NCI-H82 treated with DMSO at 0.1 percent for 48 hours (cell line): ENCODE results near the gene HAUS8.
"Not testable (repeated sequence)": the region's sequence is repeated elsewhere in the genome, so short reads cannot be mapped to it uniquely, and the experiment has no call there.

Source experiments
- DNase-seq: peaks from one replicate; lab custom pipeline; 2025; ENCODE audit not compliant: unreplicated experiment; lab: John Stamatoyannopoulos, UW

HAUS8 gene

DNA sequence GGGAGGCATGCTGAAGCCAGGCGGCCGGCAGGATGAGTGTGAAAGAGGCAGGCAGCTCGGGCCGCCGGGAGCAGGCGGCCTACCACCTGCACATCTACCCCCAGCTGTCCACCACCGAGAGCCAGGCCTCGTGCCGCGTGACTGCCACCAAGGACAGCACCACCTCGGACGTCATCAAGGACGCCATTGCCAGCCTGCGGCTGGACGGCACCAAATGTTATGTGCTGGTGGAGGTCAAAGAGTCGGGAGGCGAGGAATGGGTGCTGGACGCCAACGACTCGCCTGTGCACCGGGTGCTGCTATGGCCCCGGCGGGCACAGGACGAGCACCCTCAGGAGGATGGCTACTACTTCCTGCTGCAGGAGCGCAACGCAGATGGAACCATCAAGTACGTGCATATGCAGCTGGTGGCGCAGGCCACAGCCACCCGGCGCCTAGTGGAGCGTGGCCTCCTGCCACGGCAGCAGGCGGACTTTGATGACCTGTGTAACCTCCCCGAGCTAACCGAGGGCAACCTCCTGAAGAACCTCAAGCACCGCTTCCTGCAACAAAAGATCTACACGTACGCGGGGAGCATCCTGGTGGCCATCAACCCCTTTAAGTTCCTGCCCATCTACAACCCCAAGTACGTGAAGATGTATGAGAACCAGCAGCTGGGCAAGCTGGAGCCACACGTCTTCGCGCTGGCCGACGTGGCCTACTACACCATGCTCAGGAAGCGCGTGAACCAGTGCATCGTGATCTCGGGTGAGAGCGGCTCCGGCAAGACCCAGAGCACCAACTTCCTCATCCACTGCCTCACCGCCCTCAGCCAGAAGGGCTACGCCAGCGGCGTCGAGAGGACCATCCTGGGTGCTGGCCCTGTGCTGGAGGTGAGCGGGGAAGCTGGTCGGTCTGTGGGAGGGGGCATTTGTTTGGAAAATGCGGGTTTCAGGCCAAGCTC lies 26.7 kb upstream of the HAUS8 start:
- no peak for DNase-seq

DNA sequence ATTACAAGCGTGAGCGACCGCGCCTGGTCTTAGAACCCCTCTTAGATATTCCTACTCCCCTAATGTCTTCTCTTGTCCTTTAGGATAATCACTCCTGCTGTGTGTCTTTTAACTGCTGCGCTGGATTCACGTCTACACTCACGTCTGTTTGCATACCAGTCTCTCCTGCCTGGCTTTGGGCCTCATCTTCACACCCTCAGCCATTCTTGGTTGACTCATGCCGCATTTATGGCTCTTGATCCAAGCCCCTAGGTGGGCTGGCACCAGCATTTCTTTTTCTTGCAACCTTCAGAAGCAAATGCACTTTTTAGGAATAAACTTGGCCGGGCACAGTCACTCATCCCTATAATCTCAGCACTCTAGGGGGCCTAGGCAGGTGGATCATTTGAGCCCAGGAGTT lies 23.1 kb upstream of the HAUS8 start:
- no peak for DNase-seq

DNA sequence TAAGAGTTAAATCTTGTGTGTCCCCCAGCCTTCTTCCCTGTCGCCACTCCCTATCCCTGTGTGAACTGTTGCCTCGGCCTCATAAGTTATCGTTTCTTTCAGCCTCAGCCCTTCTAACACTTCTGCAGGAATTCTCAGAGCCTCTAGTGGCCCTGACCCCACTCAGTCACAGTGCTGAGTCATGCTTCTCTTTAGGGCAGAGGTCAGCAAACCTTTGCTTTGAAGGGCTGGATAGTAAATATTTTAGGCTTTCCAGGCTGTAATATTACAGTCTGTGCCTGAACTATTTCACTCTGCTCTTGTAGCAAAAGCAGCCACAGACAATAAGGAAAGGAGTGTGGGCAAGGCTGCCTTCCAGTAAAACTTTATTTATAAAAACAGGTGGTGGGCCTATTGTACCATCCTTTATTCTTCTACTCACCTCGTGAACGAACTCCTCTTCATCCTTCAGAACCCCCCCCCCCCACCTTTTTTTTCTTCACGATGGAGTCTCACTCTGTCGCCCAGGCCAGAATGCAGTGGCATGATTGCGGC lies 22.4 kb upstream of the HAUS8 start:
- DNase-seq: no peak

DNA sequence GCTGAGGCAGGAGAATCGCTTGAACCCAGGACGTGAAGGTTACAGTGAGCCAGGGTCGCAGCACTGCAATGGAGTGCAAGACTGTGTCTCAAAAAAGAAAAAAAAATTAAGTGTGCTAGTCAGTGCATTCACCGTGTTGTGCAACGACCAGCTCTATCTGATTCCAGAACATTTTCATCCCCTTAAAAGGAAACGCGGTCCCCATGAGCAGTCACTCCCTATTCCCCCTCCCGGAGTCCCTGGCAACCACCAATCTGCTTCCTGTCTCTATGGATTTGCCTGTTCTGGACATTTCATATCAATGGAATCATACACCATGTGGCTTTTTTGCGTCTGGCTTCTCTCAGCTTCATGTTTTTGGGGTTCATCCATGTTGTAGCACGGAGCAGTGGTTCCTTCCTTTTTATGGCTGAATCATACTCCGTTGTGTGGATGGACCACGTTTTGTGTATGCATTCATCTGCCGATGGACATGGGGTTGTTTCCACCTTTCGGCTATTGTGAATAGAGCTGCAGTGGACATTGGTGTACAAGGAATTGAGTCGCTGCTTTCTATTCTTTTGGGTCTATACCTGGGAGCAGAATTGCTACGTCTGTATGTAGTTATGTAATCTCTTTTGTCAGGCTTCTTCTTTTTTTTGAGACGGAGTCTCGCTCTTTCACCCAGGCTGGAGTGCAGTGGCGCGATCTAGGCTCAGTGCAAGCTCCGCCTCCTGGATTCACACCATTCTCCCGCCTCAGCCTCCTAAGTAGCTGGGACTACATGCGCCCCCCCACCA lies 20.1 kb upstream of the HAUS8 start:
- no peak for DNase-seq

DNA sequence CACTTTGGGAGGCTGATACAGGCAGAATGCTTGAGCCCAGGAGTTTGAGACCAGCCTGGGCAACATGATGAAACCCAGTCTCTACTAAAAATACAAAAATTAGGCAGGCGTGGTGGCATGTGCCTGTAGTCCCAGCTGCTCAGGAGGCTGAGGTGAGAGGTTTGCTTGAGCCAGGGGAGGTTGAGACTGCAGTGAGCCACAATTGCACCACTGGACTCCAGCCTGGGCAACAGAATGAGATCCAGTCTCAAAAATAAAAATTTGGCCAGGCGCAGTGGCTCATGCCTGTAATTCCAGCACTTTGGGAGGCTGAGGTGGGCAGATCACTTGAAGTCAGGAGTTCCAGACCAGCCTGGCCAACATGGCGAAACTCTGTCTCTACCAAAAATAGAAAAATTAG lies 19.4 kb upstream of the HAUS8 start:
- DNase-seq: not testable (repeated sequence)

DNA sequence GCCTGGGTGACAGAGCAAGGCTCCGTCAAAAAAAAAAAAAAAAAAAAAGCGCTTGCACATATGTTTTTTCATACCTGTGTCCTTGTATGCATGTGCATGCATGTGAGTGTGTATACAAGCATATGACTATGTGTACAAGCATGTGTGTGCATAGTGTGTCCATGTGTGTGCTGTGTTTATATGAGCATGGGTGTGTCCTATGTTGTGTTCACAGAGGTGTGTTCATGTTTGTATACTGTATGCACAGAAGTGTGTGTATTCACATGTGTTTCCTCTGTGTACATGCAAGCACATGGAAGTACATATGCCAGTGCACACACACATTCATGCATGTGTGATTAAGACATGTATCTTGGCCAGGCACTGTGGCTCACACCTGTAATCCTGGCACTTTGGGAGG lies 17.4 kb upstream of the HAUS8 start:
- no peak for DNase-seq

DNA sequence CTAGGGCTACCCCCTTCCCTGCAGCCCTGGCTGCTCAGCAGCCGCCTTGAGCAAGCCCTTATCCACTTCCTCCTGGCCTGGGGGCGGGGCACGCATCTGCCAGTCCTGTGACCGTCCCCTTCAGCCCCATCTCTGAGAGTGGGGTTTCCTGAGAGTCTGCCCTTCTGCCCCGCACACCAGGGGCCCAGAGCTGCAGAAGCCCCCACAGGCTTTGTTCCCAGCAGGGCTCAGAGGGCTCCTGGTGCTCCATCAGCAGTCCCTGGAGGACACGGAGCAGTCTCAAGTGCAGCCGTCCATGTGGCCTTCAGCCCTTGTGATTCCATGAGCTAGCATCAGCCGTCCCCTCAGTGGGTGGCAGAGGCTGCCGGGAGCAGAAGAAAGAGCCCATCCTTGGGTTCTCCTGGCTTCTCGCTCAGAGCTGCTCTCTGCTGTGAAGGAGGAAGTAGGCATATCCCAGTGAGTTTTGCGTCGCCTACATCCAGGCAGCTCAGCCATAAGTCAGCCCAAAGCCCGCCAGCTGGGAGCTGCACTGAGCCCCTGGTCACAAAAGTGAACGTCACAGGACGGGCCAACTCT lies 16.6 kb upstream of the HAUS8 start:
- no peak for DNase-seq

DNA sequence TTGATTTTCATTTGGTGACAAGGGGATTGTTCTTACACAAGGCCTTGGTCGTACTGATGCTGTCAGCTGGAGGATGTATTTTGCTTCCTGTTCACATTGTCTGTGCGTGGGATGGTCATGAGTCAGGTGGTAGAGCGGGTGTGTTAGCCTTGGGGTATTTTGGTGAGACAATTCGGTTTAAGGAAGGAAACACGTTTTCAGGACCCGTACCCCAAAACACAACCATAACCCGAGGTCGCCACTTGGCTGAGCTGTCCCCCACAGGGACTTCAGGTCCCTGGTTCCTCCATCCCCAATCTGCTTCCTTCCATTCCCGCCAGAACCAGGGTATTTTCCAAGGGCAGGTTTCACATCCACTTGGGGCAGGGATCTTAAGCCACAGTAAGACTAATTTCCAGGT lies 15.3 kb upstream of the HAUS8 start:
- DNase-seq: no peak

DNA sequence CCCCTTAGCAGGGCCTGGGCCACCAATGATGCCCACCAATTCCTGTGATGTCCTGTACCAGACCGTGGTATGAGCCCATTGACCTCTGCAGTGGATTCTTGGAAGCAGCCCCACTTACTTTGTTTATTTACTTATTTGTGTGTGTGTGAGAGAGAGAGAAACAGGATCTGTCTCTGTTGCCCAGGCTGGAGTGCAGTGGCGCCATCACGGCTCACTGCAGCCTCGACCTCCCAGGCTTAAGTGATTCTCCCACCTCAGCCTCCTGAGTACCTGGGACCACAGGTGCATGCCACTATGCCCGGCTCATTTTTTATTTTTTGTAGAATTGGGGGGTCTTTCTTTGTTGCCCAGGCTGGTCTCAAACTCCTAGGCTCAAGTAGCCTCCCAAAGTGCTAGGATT lies 13.3 kb upstream of the HAUS8 start:
- DNase-seq: no peak

DNA sequence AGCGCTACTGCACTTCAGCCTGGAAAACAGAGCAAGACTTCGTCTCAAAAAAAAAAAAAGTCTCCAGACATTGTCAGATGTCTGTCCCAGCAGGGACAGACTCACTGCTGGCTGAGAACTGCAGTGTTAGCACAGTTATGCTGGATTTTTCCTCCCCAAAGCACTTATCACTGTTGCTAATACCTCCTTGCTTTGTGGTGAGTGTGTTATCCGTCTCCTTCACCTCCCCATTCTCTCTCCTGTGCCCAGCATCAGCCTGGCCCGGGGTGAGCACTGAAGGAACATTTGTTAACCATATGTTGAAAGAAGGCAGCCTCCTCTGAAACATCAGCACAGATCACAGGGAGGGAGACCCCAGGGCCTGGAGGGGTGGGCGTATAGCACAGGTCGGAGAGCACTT lies 11.6 kb upstream of the HAUS8 start:
- DNase-seq: no peak

DNA sequence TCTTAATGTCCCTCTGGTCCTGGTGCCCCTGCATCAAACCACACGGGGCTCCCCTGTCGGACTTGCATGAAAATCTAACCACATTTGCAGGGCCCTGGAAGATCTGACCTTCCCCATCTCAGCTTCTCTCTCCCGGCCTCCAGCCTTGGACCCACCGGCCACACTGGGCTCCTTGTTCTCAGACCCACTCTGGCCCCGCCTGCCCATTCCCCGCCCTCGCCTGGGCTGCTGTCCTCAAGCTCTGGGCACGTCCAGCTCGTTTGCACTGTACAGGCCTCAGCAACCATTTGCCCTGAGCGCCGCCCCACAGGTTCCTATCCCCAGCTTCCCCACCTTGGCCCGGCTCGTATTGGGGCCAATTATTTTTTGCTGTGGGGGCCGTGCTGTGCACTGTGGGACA lies 10.9 kb upstream of the HAUS8 start:
- DNase-seq: no peak

DNA sequence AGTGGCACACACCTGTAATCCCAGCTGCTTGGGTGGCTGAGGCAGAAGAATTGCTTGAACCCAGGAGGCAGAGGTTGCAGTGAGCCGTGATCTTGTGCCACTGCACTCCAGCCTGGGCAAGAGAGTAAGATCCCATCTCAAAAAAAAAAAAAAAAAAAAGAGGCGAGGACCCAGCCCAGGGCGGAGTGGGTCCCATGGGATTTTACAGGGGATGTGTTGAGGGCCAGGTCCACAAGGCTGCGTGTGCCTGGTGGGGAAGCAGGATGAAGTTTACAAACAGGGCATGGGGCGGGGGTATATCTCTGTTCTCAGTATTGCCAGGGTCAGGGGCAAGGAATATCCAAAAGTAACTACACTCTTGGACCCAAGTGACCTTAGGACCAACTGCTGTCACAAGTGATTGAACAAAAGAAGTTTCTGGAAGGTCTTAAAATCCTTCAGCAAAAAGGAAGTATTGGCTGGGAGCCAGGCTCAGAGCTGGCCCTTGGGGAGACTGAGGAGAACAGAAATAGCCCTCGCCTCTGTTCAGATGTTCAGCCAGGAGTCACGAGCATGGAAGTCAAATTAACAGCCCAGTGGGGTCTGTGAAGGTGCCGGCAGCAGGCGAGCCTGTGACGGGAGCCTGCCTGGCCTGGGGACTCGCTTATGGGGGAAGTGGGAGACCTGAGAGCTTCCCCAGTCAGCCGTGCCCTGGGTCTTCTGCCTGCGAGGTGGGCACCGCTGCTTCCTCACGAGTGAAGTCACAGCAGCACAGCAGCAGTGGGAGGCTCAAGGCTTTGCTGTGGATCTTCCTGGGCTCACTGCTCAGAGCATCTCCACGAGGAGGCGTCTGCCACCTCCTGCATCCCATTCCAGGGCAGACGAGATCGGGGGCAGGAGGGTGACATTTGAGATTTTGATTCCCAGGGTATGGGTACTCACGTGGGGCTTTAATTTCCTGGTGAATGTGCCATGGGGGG lies 6.7 kb upstream of the HAUS8 start:
- no peak for DNase-seq

DNA sequence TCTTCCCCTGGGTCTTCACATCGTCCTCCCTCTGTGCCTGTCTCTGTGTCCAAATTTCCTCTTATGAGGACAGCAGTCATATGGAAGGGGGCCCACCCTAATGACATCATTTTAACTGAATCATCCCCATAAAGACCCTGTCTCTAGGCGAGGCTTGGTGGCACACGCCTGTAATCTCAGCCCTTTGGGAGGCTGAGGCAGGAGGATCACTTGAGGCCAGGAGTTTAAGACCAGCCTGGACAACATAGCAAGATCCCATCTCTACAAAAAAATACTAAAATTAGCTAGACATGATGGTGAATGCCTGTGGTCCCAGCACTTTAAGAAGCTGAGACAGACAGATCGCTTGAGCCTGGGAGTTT lies 5.2 kb upstream of the HAUS8 start:
- DNase-seq: no peak

DNA sequence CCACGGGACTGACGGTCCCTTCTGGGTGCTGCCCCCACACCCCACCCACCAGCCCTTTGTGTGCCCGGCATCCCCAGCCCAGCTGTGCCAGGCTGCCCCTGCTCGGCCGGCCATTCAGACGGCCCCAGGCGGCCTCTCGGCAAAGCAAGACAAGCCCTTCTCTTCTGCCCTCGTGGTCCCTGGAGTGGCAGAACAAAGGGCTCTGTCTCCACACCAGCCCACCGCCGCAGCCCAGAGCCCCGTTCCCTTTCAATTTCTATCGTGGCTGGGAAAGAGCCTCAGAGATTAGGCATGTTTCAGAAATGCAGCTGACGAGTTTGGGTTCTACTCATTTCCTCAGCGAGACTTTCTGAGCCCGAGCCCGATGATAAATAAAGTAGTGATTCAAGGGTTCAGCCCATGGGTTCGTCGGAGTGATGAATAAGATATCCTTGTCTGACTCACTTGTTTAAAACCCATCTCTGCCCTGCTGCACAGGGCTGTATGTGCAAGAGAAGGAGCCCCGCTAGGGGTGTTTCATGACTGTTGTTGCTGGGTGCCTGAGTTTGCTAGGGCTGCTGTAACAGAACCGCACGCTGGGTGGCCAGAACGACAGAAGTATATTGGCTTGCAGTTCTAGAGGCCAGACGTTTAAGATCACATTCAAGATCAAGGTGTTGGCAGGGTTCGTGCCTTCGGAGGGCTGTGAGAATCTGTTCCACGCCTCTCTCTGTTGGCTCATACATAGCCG lies 4.6 kb upstream of the HAUS8 start:
- DNase-seq: no peak

DNA sequence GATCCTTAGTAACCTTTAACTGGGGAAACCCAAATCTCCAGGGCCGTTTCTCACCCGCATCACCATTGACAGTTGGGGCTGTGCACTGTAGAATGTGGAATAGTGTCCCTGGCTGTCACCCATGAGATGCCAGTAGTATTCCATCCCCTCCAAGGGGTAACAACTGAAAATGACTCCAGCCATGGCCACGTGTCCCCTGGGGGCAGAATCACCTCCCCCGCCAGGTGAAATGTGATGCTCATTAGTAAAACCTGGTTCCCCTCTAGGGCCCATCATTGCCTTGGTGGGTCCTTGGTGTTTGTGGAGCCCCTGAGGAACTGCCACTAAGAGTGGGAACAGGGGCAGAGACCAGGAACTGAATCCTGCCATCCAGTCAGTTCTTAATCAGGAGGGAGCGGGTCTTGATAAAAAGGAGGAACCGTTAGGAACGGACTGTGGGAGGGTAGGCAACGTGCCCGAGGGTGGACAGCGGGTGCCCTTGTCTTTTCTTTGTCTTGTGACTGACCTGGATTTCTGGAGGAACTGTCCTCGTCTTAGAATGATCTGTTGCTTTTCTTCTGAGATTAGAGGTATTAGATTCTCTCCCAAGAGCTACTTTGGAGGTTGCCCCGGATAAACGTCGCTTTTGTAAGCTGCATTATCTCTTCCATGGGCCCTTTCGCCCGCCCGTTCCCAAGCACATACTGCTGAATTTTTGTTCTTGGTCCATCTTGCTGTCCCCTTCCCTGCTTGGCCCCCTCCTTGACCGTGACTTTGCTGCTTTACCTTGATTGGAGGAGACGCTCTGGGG lies 3.9 kb upstream of the HAUS8 start:
- no peak for DNase-seq

DNA sequence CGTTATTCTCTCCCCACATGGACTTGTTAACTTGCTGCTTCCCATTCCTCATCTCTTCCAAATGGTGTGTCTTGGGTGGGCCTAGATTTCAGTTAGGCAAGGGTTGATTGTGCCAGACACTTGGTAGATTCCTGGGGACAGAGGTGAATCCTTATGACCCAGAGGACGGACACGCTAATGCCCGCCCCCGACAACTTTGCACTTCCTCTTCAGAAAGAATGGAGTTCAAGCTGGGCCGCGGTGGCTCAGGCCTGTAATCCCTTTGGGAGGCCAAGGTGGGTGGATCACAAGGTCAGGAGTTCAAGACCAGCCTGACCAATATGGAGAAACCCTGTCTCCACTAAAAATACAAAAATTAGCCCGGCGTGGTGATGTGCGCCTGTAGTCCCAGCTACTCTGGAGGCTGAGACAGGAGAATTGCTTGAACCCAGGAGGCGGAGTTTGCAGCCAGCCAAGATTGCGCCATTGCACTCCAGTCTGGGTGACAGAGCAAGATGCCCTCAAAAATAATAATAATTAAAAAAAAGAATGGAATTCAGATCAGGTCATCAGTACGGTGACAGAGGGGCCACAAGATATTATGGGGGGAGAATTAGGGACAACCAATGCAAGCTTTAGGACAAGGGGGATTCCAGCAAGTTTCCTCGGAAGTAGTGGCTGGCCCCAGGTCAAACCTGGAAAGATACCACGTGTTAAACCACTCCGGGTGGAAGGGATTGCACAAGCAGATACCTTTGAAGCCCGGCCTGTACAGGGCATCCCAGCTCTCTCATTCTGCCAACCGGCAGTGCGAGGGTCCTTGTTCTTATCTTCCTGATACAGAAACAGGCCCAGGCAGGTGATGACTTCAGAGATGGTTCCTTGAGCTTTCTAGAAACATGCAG lies 3.0 kb upstream of the HAUS8 start:
- no peak for DNase-seq

DNA sequence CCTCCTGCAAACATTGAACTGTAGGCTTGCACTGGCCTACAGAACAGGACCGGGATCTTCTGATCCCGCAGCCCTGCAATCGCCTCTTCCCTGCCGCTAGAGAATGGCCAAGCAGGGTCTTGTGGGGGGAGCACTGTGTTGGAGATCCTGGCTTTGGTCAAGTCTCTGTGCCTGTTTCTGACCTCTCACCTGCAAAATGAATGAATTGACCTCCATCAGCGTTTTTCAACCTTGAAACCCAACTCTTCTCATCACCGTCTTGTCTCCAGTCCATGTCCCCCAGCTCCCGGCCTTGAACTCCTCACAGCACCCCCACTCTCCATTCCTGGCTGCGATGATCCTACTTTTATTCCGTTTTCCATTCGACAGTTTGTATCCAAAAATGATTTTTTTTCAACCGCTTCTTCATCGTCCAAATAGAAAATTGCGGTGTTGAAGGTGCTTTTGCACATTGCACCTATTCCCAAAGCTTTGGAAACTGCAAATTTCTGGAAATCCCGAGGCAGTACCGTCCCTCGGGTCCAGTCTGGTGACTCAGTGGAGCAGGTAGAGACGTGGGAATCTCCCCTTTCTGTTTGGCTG lies 2.3 kb upstream of the HAUS8 start:
- no peak for DNase-seq

DNA sequence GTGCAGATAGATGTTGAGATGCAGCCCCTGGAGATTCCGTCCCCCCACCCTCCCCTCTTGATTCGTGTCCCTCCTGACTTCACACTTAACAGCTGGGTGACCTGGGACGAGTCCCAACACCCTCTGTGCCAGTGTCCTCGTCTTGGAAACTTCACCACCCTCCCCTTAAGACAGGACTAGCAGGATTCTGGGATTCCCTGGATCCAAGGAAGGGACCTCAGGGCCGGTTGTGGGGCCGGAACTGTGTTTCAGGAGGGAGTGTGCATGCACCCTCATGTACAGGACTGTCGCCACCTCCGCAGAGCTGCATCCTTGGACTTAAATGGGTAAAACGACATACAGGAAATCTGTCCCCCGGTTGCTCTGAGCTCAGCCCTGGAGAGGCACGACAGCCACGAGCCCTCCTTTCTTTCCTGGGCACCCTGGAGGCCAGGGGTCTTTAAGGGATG lies 1.3 kb upstream of the HAUS8 start:
- no peak for DNase-seq
